HEK293T (cell line): ENCODE data around the gene MAP6D1.
A peak's percentile ranks its signal among the peaks of the same experiment; 100 is the strongest.

ENCODE experiments used
- CTCF ChIA-PET: fragments of 350-600 bp; formaldehyde crosslinking; extraction: SDS; loops from one replicate; lab custom pipeline; 2021; ENCODE audit warnings: antibody characterized with exemption, inconsistent platforms; lab: Yijun Ruan, JAX
- POLR2A ChIA-PET: fragments of 350-600 bp; formaldehyde crosslinking; extraction: SDS; loops from one replicate; lab custom pipeline; 2020; ENCODE audit warnings: antibody characterized with exemption, inconsistent platforms; lab: Yijun Ruan, JAX
- DNase-seq: peaks from one replicate; pipeline ENCODE4 v3.0.0; 2012; ENCODE audit warnings: mixed read lengths; ENCODE audit errors: extremely low spot score
- ARNT ChIP-seq: fragments of 450-650 bp; IDR thresholded peaks from 2 replicates; pipeline ENCODE4 v1.6.1; 2017; ENCODE audit warnings: mild to moderate bottlenecking
- BHLHE40 ChIP-seq: fragments of 450-650 bp; IDR thresholded peaks from 2 replicates; pipeline ENCODE4 v1.6.1; 2016; ENCODE audit warnings: mild to moderate bottlenecking, moderate library complexity, borderline replicate concordance
- CTBP1 ChIP-seq: fragments of 450-650 bp; IDR thresholded peaks from 2 replicates; pipeline ENCODE4 v1.6.1; 2016; ENCODE audit warnings: borderline replicate concordance
- ELF4 ChIP-seq: fragments of 450-650 bp; IDR thresholded peaks from 2 replicates; pipeline ENCODE4 v1.6.1; 2017; ENCODE audit warnings: antibody characterized with exemption
- FOXA1 ChIP-seq: fragments of 450-650 bp; IDR thresholded peaks from 2 replicates; pipeline ENCODE4 v1.6.1; 2016; ENCODE audit warnings: mild to moderate bottlenecking
- FOXK2 ChIP-seq: fragments of 450-650 bp; IDR thresholded peaks from 2 replicates; pipeline ENCODE4 v1.6.1; 2016; ENCODE audit warnings: mild to moderate bottlenecking
- FOXM1 ChIP-seq: fragments of 450-650 bp; IDR thresholded peaks from 2 replicates; pipeline ENCODE4 v1.6.1; 2017; ENCODE audit warnings: mild to moderate bottlenecking, borderline replicate concordance
- HDGF ChIP-seq: fragments of 450-650 bp; IDR thresholded peaks from 2 replicates; pipeline ENCODE4 v1.6.1; 2017; ENCODE audit warnings: antibody characterized with exemption, borderline replicate concordance
- L3MBTL2 ChIP-seq: fragments of 450-650 bp; conservative IDR thresholded peaks from 2 replicates; pipeline ENCODE4 v1.6.1; 2016; ENCODE audit warnings: mild to moderate bottlenecking
- LEF1 ChIP-seq: fragments of 450-650 bp; IDR thresholded peaks from 2 replicates; pipeline ENCODE4 v1.6.1; 2017; ENCODE audit warnings: mild to moderate bottlenecking, borderline replicate concordance
- NFRKB ChIP-seq: fragments of 450-650 bp; IDR thresholded peaks from 2 replicates; pipeline ENCODE4 v1.6.1; 2016; ENCODE audit warnings: mild to moderate bottlenecking, moderate library complexity
- SP1 ChIP-seq: fragments of 450-650 bp; IDR thresholded peaks from 2 replicates; pipeline ENCODE4 v1.6.1; 2017
- SUZ12 ChIP-seq: fragments of 450-650 bp; IDR thresholded peaks from 2 replicates; pipeline ENCODE4 v1.6.1; 2016; ENCODE audit warnings: mild to moderate bottlenecking
- TARDBP ChIP-seq: fragments of 450-650 bp; IDR thresholded peaks from 2 replicates; pipeline ENCODE4 v1.6.1; 2016
- ZNF384 ChIP-seq: fragments of 450-650 bp; IDR thresholded peaks from 2 replicates; pipeline ENCODE4 v1.6.1; 2016
- TF ChIP-seq, protein P1 (sequence below): fragments of 450-650 bp; IDR thresholded peaks from 2 replicates; pipeline ENCODE4 v1.6.1; 2016

Gene MAP6D1

DNA sequence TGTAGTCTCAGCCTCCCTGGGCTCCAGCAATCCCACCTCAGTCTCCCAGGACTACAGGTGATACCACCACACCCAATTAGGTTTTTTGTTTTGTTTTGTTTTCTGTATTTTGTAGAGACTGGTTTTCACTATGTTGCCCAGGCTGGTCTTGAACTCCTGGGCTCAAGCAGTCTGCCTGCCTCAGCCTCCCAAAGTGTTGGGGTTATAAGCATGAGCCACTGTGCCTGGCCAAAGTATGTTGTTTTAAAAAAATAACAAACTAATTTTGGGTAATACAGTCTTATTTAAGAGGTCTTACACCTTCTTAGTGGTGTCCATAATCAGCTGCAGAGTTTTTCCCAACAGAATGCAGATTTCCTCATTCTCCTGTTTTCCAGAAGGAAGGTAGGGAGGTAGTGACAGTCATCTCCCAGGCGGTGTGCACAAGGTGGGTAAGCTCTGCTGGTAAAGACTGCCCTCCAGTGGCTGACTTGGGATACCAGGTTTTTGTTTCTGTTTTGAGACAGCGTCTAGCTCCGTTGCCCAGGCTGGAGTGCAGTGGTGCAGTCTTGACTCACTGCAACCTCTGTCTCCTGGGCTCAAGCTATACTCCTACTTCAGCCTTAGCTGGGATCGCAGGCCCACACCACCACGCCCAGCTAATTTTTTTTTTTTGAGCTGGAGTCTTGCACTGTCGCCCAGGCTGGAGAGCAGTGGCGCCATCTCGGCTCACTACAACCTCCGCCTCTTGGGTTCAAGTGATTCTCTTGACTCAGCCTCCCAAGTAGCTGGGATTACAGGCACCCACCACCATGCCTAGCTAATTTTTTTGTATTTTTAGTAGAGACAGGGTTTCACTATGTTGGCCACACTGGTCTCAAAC is 58.4 kb downstream of the MAP6D1 start:
- CTCF ChIA-PET, result interaction anchor here (0.6 kb wide), 1 partner anchor 142 kb away, joined by 3 read pairs; no protein-coding TSS in a partner anchor
- DNase-seq, result peak; percentile 60
- TF ChIP-seq SUZ12 (no peak), BHLHE40 (no peak), NFRKB (no peak), ZNF384 (no peak), TARDBP (no peak), LEF1 (no peak), FOXM1 (no peak), SP1 (no peak), HDGF (no peak), FOXA1 (no peak), FOXK2 (no peak), L3MBTL2 (no peak), CTBP1 (no peak), ARNT (no peak), ELF4 (no peak)
- TF ChIP-seq, protein P1, sequence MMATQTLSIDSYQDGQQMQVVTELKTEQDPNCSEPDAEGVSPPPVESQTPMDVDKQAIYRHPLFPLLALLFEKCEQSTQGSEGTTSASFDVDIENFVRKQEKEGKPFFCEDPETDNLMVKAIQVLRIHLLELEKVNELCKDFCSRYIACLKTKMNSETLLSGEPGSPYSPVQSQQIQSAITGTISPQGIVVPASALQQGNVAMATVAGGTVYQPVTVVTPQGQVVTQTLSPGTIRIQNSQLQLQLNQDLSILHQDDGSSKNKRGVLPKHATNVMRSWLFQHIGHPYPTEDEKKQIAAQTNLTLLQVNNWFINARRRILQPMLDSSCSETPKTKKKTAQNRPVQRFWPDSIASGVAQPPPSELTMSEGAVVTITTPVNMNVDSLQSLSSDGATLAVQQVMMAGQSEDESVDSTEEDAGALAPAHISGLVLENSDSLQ, result no peak
- POLR2A ChIA-PET, result interaction anchor here (0.6 kb wide), 1 partner anchor 339 kb away, joined by 3 read pairs; the partner anchor contains the start of gene MCF2L2

DNA sequence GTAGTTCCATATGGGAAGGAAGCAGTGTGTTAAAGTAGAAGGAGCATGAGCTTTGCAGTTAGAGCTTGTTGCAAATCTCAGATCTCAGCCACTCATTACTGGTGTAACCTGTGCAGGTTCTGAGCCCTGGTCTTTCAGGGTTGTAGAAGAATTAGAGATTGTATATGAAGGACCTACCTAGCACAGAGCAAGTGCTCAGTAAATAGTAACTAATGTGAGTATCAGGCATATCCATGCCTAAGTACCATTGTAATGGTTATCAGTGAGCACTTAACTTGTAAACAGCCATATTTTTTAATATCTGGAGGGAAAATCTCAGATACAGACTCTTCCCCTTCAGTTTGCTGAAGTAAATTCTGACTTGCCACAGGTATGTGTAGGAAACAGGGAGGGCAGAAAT is 59.3 kb downstream of the MAP6D1 start:
- DNase-seq, result no peak
- ChIA-PET CTCF (no interaction called here), POLR2A (no interaction called here)
- TF ChIP-seq ZNF384, result no peak
- no peak for TF ChIP-seq LEF1
- no peak for TF ChIP-seq FOXM1
- no peak for TF ChIP-seq ELF4
- TF ChIP-seq HDGF, result no peak
- TF ChIP-seq L3MBTL2, result no peak
- TF ChIP-seq CTBP1, result no peak
- no peak for TF ChIP-seq SP1
- TF ChIP-seq, protein P1, result no peak
- TF ChIP-seq BHLHE40, result no peak
- no peak for TF ChIP-seq ARNT
- TF ChIP-seq FOXK2, result no peak
- no peak for TF ChIP-seq NFRKB
- no peak for TF ChIP-seq SUZ12
- no peak for TF ChIP-seq FOXA1
- no peak for TF ChIP-seq TARDBP
